ENCODE results near the gene RAB11FIP5. TPM values are rescaled to one million over a fixed set of nuclear protein-coding genes. Genes with fewer than 3 reads are reported as not detected.
A peak's percentile ranks its signal among the peaks of the same experiment; 100 is the strongest.
"Not testable (repeated sequence)": the region's sequence is repeated elsewhere in the genome, so short reads cannot be mapped to it uniquely, and the experiment has no call there.

RAB11FIP5 gene
- total and polyA plus RNA-seq, 5 experiments from 2014 or later: 4.0 to 11.3 (median 7.0) TPM

- no peak for DNase-seq
- H3K4me1 Mint-ChIP-seq: peaks cover 26 to 55% (median 45%) of the 10 kb centered on the region in 4 donors
- no peak for ATAC-seq
- peak overlapping the region; percentile 76 to 98 (median 93) for H3K4me3 Mint-ChIP-seq
- no peaks in the 10 kb centered on the region for H3K36me3 Mint-ChIP-seq
- no peaks in the 10 kb centered on the region for H3K27me3 Mint-ChIP-seq
- POLR2A ChIA-PET: interaction anchor here (3.1 kb wide), 1 partner anchor 164 kb away, joined by 20 read pairs; the partner anchor contains the start of genes CCT7 and PRADC1
- H3K27ac Mint-ChIP-seq: peak overlapping the region; percentile 31 to 92 (median 82)
- H3K9me3 Mint-ChIP-seq: no peaks in the 10 kb centered on the region
Measured at GRCh38 chr2:73069041-73069854, 43.5 kb downstream of the RAB11FIP5 start.

DNA sequence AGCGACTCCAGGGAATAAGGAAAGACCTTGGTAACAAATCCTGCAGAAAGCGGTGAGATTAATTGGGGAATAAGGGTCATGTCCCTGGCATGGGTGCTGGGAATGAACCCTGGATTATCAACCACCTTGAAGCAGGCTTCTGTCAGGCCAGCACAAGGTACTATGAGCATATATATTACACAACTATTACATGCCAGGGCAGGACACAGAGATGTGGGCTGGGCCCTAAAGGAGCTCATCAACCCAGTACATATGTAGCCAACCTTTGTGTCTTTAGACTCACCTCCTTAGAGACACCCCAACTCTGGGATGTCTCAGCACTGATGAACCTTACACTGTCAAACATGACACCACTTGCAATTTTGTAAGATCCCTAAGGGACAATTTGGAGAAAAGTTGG lies 44.6 kb downstream of the RAB11FIP5 start:
- Mint-ChIP-seq H3K36me3 (no peaks in the 10 kb centered on the region), H3K4me1 (peaks cover 30 to 56% (median 45%) of the 10 kb centered on the region in 4 donors), H3K27ac (peak overlapping the region in 1 of 10 donors; percentile 0), H3K9me3 (no peaks in the 10 kb centered on the region), H3K27me3 (no peaks in the 10 kb centered on the region), H3K4me3 (peak overlapping the region in 4 of 10 donors; percentile 53 to 95 (median 70))
- ATAC-seq: no peak
- no peak for DNase-seq
- POLR2A ChIA-PET: no interaction called here

DNA sequence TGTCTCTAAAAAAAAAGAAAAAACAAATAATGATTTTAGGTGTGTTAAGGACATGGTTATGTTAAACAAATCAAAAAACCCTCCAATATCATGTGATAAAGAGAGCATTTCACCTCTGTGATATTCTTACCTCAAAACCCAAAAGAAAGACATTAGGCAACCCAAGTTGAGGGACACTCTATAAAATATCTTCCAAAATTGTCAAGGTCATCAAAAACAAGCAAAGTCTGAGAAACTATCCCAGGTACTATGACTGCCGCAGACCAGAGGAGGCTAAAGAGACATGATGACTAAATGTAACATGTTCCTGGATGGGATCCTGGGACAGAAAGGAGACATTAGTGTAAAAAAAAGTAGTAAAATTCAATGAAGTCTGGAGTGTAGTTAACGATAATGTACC lies 45.7 kb downstream of the RAB11FIP5 start:
- Mint-ChIP-seq H3K4me1 (peaks cover 27 to 48% (median 42%) of the 10 kb centered on the region in 4 donors), H3K9me3 (no peaks in the 10 kb centered on the region), H3K4me3 (no peak overlapping the region), H3K27ac (peak overlapping the region in 2 of 10 donors; percentile 34 to 59), H3K27me3 (no peaks in the 10 kb centered on the region), H3K36me3 (no peaks in the 10 kb centered on the region)
- DNase-seq (no peak), ATAC-seq (no peak)
- POLR2A ChIA-PET: no interaction called here

- H3K9me3 Mint-ChIP-seq, H3K4me3 Mint-ChIP-seq, H3K27ac Mint-ChIP-seq, H3K27me3 Mint-ChIP-seq, POLR2A ChIA-PET, H3K36me3 Mint-ChIP-seq, ATAC-seq, DNase-seq: not testable (repeated sequence)
- H3K4me1 Mint-ChIP-seq: peaks cover 25 to 40% (median 33%) of the 10 kb centered on the region in 4 donors
Measured at GRCh38 chr2:73065070-73065469, 47.7 kb downstream of the RAB11FIP5 start.

- no peaks in the 10 kb centered on the region for H3K9me3 Mint-ChIP-seq
- DNase-seq (no peak), ATAC-seq (no peak)
- POLR2A ChIA-PET: no interaction called here
- no peaks in the 10 kb centered on the region for H3K36me3 Mint-ChIP-seq
- peaks cover 23 to 31% (median 29%) of the 10 kb centered on the region in 4 donors for H3K4me1 Mint-ChIP-seq
- H3K27ac Mint-ChIP-seq: peak overlapping the region in 3 of 10 donors; percentile 20 to 49 (median 35)
- H3K27me3 Mint-ChIP-seq: no peaks in the 10 kb centered on the region
- no peak overlapping the region for H3K4me3 Mint-ChIP-seq
Measured at GRCh38 chr2:73063909-73064875, 48.6 kb downstream of the RAB11FIP5 start.

- ATAC-seq: no peak
Measured at GRCh38 chr2:73063472-73063871, 49.3 kb downstream of the RAB11FIP5 start.

GRCh38 chr2:73059106-73059505 lies 53.6 kb downstream of the RAB11FIP5 start:
- Mint-ChIP-seq H3K4me3 (no peak overlapping the region), H3K27me3 (no peaks in the 10 kb centered on the region)
- POLR2A ChIA-PET: interaction anchor here (2.2 kb wide), 1 partner anchor 12 kb away, joined by 5 read pairs; the partner anchor contains the start of gene SFXN5

More at GRCh38 chr2:73063472-73063871, 49.3 kb downstream of the RAB11FIP5 start:
- Mint-ChIP-seq H3K27me3 (no peaks in the 10 kb centered on the region), H3K36me3 (peaks cover 0 to 1% (median 0%) of the 10 kb centered on the region in 3 donors), H3K27ac (no peak overlapping the region), H3K4me1 (peaks cover 18 to 24% (median 22%) of the 10 kb centered on the region in 4 donors), H3K4me3 (no peak overlapping the region), H3K9me3 (peaks cover 0 to 2% (median 0%) of the 10 kb centered on the region in 9 donors)
- POLR2A ChIA-PET: no interaction called here
- DNase-seq: no peak

GRCh38 chr2:73054980-73055379 lies 57.8 kb downstream of the RAB11FIP5 start:
- H3K27me3 Mint-ChIP-seq: no peaks in the 10 kb centered on the region
- no peak overlapping the region for H3K4me3 Mint-ChIP-seq
- peaks cover 11 to 28% (median 22%) of the 10 kb centered on the region in 3 donors for H3K36me3 Mint-ChIP-seq
- peaks cover 0 to 14% (median 2%) of the 10 kb centered on the region in 4 donors for H3K4me1 Mint-ChIP-seq
- DNase-seq (no peak), ATAC-seq (no peak)
- POLR2A ChIA-PET: no interaction called here
- H3K27ac Mint-ChIP-seq: no peak overlapping the region
- peaks cover 0 to 15% (median 10%) of the 10 kb centered on the region in 9 donors for H3K9me3 Mint-ChIP-seq

More at GRCh38 chr2:73059106-73059505, 53.6 kb downstream of the RAB11FIP5 start:
- H3K36me3 Mint-ChIP-seq: peaks cover 11 to 26% (median 18%) of the 10 kb centered on the region in 3 donors
- ATAC-seq (no peak), DNase-seq (no peak)
- peaks cover 3 to 8% (median 5%) of the 10 kb centered on the region in 4 donors for H3K4me1 Mint-ChIP-seq
- H3K27ac Mint-ChIP-seq: no peak overlapping the region
- H3K9me3 Mint-ChIP-seq: peaks cover 0 to 15% (median 10%) of the 10 kb centered on the region in 9 donors

GRCh38 chr2:73053316-73054114 lies 59.2 kb downstream of the RAB11FIP5 start:
- no peaks in the 10 kb centered on the region for H3K27me3 Mint-ChIP-seq
- H3K36me3 Mint-ChIP-seq: peaks cover 11 to 27% (median 22%) of the 10 kb centered on the region in 3 donors
- DNase-seq (no peak), ATAC-seq (no peak)
- H3K27ac Mint-ChIP-seq: no peak overlapping the region
- peaks cover 0 to 7% (median 0%) of the 10 kb centered on the region in 4 donors for H3K4me1 Mint-ChIP-seq
- H3K4me3 Mint-ChIP-seq: no peak overlapping the region
- peaks cover 0 to 15% (median 10%) of the 10 kb centered on the region in 9 donors for H3K9me3 Mint-ChIP-seq
- POLR2A ChIA-PET: no interaction called here

- Mint-ChIP-seq H3K9me3 (no peaks in the 10 kb centered on the region), H3K4me1 (peaks cover 0 to 10% (median 1%) of the 10 kb centered on the region in 4 donors)
- no peak for ATAC-seq
Measured at GRCh38 chr2:73050121-73050545, 62.6 kb downstream of the RAB11FIP5 start.

DNA sequence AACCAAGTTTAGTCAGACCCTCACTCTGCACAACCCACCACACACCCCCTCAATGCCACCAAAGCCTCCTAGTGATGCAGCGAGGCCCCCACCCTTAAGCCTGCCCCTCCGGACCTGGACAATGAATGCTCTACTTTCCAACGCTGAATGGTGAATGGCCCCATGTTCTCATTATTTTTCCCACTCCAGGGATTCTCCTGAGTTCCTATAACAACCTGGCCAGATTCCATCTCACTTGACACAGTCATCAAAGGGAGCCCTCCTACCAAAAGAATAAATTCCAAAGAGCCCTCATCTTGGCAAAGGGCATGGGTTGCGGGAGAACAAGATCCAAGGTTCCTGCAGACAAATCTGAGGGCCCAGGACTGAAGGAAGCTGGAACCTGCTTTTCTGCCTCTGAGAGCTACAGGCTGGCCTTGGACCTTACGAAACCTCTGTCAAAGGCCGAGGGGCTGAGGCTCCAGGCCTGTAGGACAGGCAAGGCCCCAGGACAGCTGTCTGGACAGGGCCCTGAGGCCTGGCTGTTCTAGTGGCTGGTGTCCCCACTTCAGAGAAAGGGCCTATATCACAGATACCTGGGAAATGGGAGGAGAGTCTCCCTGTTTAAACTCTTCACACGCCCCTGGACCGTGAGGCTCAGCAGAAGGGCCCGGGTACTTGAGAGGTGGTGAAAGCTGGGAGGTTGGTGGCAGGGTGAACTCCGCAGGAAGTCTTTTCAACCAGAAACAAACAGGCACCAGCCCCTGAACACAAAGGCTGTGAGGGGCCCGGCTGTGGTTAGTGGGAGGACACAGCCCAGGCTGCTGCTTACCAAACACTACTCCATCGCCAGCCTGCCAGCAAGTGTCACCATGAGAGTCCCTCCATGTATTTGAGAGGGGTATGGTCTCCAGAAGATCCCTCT lies 68.6 kb downstream of the RAB11FIP5 start:
- DNase-seq: peak in 4 of 10 donors; percentile 4 to 24 (median 16)
- peak; percentile 70 to 82 for ATAC-seq
- Mint-ChIP-seq H3K36me3 (peaks cover 0 to 5% (median 2%) of the 10 kb centered on the region in 3 donors), H3K9me3 (no peaks in the 10 kb centered on the region), H3K27me3 (no peaks in the 10 kb centered on the region), H3K27ac (peak overlapping the region; percentile 25 to 86 (median 82)), H3K4me1 (peaks cover 7 to 18% (median 14%) of the 10 kb centered on the region in 4 donors), H3K4me3 (peak overlapping the region in 7 of 10 donors; percentile 4 to 59 (median 39))
- POLR2A ChIA-PET: no interaction called here

More at GRCh38 chr2:73050121-73050545, 62.6 kb downstream of the RAB11FIP5 start:
- Mint-ChIP-seq H3K36me3 (peaks cover 0 to 5% (median 5%) of the 10 kb centered on the region in 3 donors), H3K27me3 (no peaks in the 10 kb centered on the region), H3K4me3 (no peak overlapping the region), H3K27ac (no peak overlapping the region)
- no peak for DNase-seq
- POLR2A ChIA-PET: interaction anchor here (0.7 kb wide), 1 partner anchor 63 kb away, joined by 4 read pairs; no protein-coding TSS in a partner anchor

Data from naive thymus-derived CD8-positive, alpha-beta T cell (primary cell).